RWPE2 (cell line): ENCODE measurements around the gene RNF150.

ENCODE experiments used
- ATAC-seq: fragments of 200-7000 bp; cut with Tn5 transposase; 3 replicates; pipeline ENCODE4 v1.9.1; 2021; ENCODE audit warnings: low read depth
- DNase-seq: peaks from one replicate; pipeline ENCODE4 v3.0.0-alpha.2; 2020; ENCODE audit warnings: low spot score
- H3K27ac ChIP-seq: fragments of 450-650 bp; 2 replicates; pipeline ENCODE4 v1.5.1; 2017; ENCODE audit warnings: mild to moderate bottlenecking; ENCODE audit not compliant: poor library complexity, severe bottlenecking
- H3K27me3 ChIP-seq: fragments of 250-450 bp; sonication (Bioruptor Pico); 2 replicates; pipeline ENCODE4 v1.5.1; 2021; ENCODE audit warnings: mild to moderate bottlenecking, moderate library complexity; ENCODE audit not compliant: insufficient read depth, poor library complexity, severe bottlenecking
- H3K36me3 ChIP-seq: fragments of 250-450 bp; sonication (Bioruptor Pico); 2 replicates; pipeline ENCODE4 v1.5.1; 2020; ENCODE audit warnings: low read depth, mild to moderate bottlenecking, moderate library complexity
- H3K4me1 ChIP-seq: fragments of 250-450 bp; sonication (Bioruptor Pico); 2 replicates; pipeline ENCODE4 v1.5.1; 2021; ENCODE audit warnings: mild to moderate bottlenecking, moderate library complexity; ENCODE audit not compliant: insufficient read depth, poor library complexity, severe bottlenecking
- H3K4me3 ChIP-seq: fragments of 250-450 bp; sonication (Bioruptor Pico); 2 replicates; pipeline ENCODE4 v1.5.1; 2021; ENCODE audit warnings: mild to moderate bottlenecking, moderate library complexity; ENCODE audit not compliant: severe bottlenecking
- H3K9me3 ChIP-seq: fragments of 250-450 bp; sonication (Bioruptor Pico); 2 replicates; pipeline ENCODE4 v1.5.1; 2021; ENCODE audit warnings: mild to moderate bottlenecking, moderate library complexity; ENCODE audit not compliant: severe bottlenecking
- CTCF ChIP-seq: fragments of 450-650 bp; IDR thresholded peaks from one replicate; pipeline ENCODE4 v1.5.1; 2017; ENCODE audit warnings: mild to moderate bottlenecking, moderate library complexity; ENCODE audit not compliant: poor library complexity, severe bottlenecking

RNF150 gene

DNA sequence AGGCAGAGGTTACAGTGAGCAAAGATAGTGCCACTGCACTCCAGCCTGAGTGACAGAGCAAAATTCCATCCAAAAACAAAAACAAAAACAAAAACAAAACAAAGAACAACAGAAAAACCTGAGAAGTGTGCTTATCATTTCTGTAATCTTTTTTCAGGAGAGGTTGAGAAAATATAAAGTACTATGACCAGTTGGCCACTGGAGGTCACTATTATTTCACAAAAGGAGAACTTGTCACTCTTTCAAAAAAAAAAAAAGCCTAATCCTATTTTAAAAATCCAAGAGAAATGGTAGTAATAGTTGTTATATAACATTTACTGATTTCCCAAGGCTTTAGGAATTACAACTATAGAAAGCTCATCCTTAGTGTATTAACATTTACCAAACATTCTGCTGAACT, 24.9 kb upstream of the RNF150 start:
- no peak for DNase-seq
- no peaks in the 10 kb centered on the region for H3K36me3 ChIP-seq
- no peak overlapping the region for H3K27ac ChIP-seq
- H3K9me3 ChIP-seq, result no peaks in the 10 kb centered on the region
- peak; percentile 64 for TF ChIP-seq CTCF
- H3K4me3 ChIP-seq, result no peak overlapping the region
- H3K27me3 ChIP-seq, result no peaks in the 10 kb centered on the region
- ATAC-seq, result no peak
- H3K4me1 ChIP-seq, result no peaks in the 10 kb centered on the region

DNA sequence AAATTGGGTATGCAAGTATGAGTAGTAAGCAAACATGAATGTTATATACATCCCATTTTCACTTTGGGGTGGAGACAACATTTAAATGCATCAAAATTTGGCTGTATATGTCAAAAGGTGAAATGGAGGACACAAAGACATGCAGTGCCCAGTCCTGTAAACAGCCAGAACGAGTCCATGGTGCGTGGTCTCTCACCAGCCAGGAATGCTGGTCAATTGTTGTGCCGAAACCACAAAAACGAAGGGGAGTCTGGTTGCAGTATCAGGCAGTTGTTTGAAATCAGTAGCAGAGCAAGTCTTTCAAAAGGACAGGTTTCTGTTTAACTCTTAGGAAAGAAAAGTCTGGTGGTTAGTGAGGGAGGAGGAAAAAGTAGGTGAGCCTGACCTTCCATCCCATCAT, 22.3 kb upstream of the RNF150 start:
- no peaks in the 10 kb centered on the region for H3K36me3 ChIP-seq
- no peaks in the 10 kb centered on the region for H3K9me3 ChIP-seq
- no peak for ATAC-seq
- no peak for DNase-seq
- TF ChIP-seq CTCF, result no peak
- no peak overlapping the region for H3K27ac ChIP-seq
- H3K27me3 ChIP-seq, result no peaks in the 10 kb centered on the region
- no peak overlapping the region for H3K4me3 ChIP-seq
- no peaks in the 10 kb centered on the region for H3K4me1 ChIP-seq

GRCh38 chr4:141154725-141155124, 21.5 kb upstream of the RNF150 start:
- no peak for TF ChIP-seq CTCF
- Histone ChIP-seq H3K36me3 (no peaks in the 10 kb centered on the region), H3K4me1 (no peaks in the 10 kb centered on the region), H3K27me3 (no peaks in the 10 kb centered on the region), H3K27ac (no peak overlapping the region), H3K9me3 (no peaks in the 10 kb centered on the region), H3K4me3 (no peak overlapping the region)
- no peak for DNase-seq
- ATAC-seq, result no peak

- Histone ChIP-seq H3K4me1 (no peaks in the 10 kb centered on the region), H3K4me3 (no peak overlapping the region), H3K9me3 (no peaks in the 10 kb centered on the region), H3K36me3 (no peaks in the 10 kb centered on the region), H3K27ac (no peak overlapping the region), H3K27me3 (no peaks in the 10 kb centered on the region)
- no peak for TF ChIP-seq CTCF
- DNase-seq (no peak), ATAC-seq (no peak)
Measured at GRCh38 chr4:141153751-141154510, 20.7 kb upstream of the RNF150 start.

DNA sequence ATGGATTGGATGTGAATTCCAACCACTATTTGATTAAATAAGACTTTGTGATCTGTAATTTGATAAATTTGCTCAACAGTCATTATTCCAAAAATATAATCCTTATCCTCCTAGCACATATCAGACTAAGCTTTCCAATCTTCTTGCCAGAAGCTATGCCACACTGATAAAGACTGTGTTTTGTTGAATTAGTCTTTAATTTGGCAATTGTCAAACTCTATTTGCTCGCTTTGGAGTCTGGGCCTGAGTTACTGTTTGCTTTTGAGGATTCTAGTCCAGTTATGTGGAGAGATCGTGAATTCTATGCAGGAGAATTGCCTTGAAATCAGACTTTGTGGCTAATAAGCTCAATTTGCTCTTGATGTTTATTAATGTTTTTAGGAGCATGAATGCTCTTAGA, 10.9 kb upstream of the RNF150 start:
- no peaks in the 10 kb centered on the region for H3K4me1 ChIP-seq
- no peak for TF ChIP-seq CTCF

More for the DNA sequence above, 10.9 kb upstream of the RNF150 start:
- DNase-seq (no peak), ATAC-seq (no peak)
- no peaks in the 10 kb centered on the region for H3K27me3 ChIP-seq
- no peak overlapping the region for H3K27ac ChIP-seq
- no peak overlapping the region for H3K4me3 ChIP-seq
- no peaks in the 10 kb centered on the region for H3K36me3 ChIP-seq
- H3K9me3 ChIP-seq, result no peaks in the 10 kb centered on the region
